Ectodermal cell (in vitro differentiated cells): Measurements from ENCODE around the gene CC2D1A.
A peak's percentile ranks its signal among the peaks of the same experiment; 100 is the strongest.

Experiments used
- H3K27ac ChIP-seq: 2 replicates; pipeline ENCODE4 v1.7.0; 2013; ENCODE audit warnings: mild to moderate bottlenecking, low read depth, low read length; ENCODE audit not compliant: insufficient read depth, poor library complexity, severe bottlenecking
- H3K27me3 ChIP-seq: 2 replicates; pipeline ENCODE4 v1.7.0; 2013; ENCODE audit warnings: mild to moderate bottlenecking, low read length; ENCODE audit not compliant: insufficient read depth, control insufficient read depth, poor library complexity, severe bottlenecking
- H3K36me3 ChIP-seq: one replicate; pipeline ENCODE4 v1.7.0; 2013; ENCODE audit warnings: low read length; ENCODE audit not compliant: control insufficient read depth, insufficient read depth
- H3K4me1 ChIP-seq: one replicate; pipeline ENCODE4 v1.7.0; 2013; ENCODE audit warnings: low read length; ENCODE audit not compliant: control insufficient read depth, insufficient read depth
- H3K4me3 ChIP-seq: 2 replicates; pipeline ENCODE4 v1.7.0; 2013; ENCODE audit warnings: low read depth, low read length, control low read depth; ENCODE audit not compliant: insufficient read depth
- H3K9me3 ChIP-seq: 2 replicates; pipeline ENCODE4 v1.7.0; 2013; ENCODE audit warnings: mild to moderate bottlenecking, low read length, moderate library complexity; ENCODE audit not compliant: control insufficient read depth
- WGBS, 2 experiments: methylation state at CpG; one replicate each; pipeline ENCODE4 v1.1.7; 2013; ENCODE audit warnings: missing lambda C conversion rate in 2 of 2; 5-methylcytosine and 5-hydroxymethylcytosine counted together

CC2D1A gene

DNA sequence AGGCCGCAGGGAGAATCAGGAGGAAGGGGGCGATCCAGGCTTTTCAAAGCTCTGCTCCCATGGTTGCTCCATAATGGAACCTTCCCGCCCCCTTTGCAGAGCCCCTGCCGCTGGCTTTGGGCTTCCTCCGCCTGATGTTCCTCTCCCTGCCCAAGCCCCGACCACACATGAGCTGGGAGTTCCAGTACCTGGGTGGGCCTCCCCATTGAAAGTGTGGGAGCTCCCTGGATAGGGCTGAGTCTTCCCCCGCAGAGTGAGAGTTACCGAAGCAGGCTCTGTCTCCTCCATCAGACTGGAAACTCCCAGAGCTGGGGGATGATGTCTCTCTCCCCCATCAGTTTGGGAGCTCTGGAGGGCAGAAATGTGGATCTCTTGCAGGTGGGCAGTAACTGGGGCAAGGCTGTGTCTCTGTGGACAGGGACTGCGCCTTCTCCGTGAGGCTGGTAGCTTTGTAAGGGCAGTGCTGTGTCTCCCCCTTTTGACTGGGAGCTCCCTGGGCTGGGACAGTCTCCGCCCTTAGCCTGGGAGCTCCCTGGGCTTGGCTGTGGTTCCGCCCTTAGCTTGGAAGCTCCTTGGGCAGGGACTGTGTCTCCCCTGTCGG is 47.0 kb downstream of the CC2D1A start:
- H3K27me3 ChIP-seq, result no peaks in the 10 kb centered on the region
- no peaks in the 10 kb centered on the region for H3K9me3 ChIP-seq
- H3K27ac ChIP-seq, result peak overlapping the region; percentile 17
- WGBS, 2 experiments, result 11 to 13% methylated on average over 13 of the region's 13 CpGs
- peaks cover 29% of the 10 kb centered on the region for H3K36me3 ChIP-seq
- peak overlapping the region; percentile 55 for H3K4me3 ChIP-seq
- H3K4me1 ChIP-seq, result peaks cover 4% of the 10 kb centered on the region

DNA sequence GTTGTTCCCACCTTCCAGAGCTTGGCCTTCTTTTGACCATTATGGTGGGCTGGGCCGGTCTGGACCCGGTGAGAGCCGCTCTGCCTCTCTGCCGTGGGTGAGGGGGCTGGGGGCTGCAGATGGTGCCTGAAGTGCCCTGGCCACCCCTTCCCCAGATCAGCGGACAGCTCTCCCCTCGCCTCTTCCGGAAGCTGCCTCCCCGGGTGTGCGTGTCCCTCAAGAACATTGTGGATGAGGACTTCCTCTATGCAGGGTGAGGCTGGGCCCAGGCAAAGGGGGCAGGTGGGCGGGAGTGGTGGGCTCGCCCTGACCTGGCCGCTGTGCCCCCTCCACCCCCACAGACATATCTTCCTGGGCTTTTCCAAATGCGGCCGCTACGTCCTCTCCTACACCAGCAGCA is 48.2 kb downstream of the CC2D1A start:
- peaks cover 4% of the 10 kb centered on the region for H3K4me1 ChIP-seq
- H3K4me3 ChIP-seq, result no peak overlapping the region
- peaks cover 39% of the 10 kb centered on the region for H3K36me3 ChIP-seq
- WGBS, 2 experiments, result 91 to 93% methylated on average over 15 of the region's 15 CpGs
- no peaks in the 10 kb centered on the region for H3K9me3 ChIP-seq
- H3K27me3 ChIP-seq, result no peaks in the 10 kb centered on the region
- H3K27ac ChIP-seq, result no peak overlapping the region

DNA sequence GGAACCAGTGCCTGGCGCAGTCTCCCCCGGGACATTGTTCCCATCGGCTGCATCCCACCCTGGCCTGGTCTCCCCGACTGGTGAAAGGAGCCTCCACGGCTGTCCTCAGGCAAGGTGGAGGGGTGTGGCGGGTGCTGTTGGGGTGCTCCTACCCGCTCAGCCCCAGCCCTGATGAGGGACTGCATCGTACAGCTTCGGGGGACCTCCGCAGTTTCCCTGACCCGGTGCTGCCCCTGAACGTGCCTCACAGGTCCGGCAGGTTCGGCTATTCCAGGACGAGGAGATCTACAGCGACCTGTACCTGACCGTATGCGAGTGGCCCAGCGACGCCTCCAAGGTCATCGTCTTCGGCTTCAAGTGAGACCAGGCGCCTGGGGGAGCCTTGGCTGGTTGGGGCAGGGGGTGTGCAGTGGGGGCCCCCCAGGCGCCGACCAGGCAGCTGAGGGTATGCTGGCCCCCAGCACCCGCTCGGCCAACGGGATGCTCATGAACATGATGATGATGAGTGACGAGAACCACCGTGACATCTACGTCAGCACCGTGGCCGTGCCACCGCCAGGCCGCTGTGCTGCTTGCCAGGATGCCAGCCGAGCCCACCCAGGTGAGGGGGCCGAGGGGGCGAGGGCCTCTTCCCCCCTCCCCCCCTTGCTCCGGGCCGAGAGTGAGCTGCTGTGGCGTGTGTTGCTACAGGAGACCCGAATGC is 49.8 kb downstream of the CC2D1A start:
- 95 to 96% methylated on average over 42 of the region's 42 CpGs for WGBS, 2 experiments
- H3K4me1 ChIP-seq, result peaks cover 4% of the 10 kb centered on the region
- no peaks in the 10 kb centered on the region for H3K9me3 ChIP-seq
- peaks cover 48% of the 10 kb centered on the region for H3K36me3 ChIP-seq
- H3K4me3 ChIP-seq, result no peak overlapping the region
- H3K27me3 ChIP-seq, result no peaks in the 10 kb centered on the region
- no peak overlapping the region for H3K27ac ChIP-seq

DNA sequence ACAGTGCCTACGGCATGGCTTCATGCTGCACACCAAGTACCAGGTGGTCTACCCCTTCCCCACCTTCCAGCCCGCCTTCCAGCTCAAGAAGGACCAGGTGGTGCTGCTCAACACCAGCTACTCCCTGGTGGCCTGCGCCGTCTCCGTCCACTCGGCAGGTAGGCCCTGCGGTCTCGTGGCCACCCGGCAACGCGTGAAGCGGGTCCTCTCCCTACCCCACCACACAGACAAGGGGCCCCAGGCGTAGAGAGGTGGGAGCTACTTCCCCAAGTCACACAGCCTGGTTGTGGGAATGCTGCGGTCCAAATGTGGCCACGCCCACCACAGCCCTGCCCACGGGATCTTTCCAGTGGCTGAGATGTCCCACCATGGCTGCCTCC is 50.4 kb downstream of the CC2D1A start:
- WGBS, 2 experiments, result 96% methylated on average over 16 of the region's 16 CpGs
- Histone ChIP-seq H3K4me1 (peaks cover 4% of the 10 kb centered on the region), H3K4me3 (no peak overlapping the region), H3K36me3 (peaks cover 49% of the 10 kb centered on the region), H3K9me3 (no peaks in the 10 kb centered on the region), H3K27ac (no peak overlapping the region), H3K27me3 (no peaks in the 10 kb centered on the region)

DNA sequence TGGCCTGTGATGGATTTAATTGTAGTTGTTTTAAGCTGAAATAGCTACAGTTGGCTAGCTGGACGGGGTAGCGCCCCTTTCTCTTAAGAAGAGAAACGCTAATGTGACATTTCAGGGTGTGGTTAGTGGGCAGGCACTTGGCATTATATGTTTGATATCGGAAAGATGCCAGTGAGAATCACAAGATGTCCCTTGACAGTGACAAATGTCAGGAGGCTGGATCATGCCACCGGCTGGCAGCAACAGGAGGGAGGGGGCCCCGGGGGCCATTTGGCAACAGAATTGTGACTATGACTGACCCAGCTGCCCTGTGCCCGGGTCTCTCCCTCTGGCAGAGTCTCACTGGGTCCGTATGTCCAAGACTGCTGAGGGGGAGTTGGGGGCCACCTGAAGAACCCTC is 51.0 kb downstream of the CC2D1A start:
- Histone ChIP-seq H3K4me1 (peaks cover 9% of the 10 kb centered on the region), H3K36me3 (peaks cover 49% of the 10 kb centered on the region), H3K4me3 (no peak overlapping the region), H3K27me3 (no peaks in the 10 kb centered on the region), H3K27ac (no peak overlapping the region), H3K9me3 (no peaks in the 10 kb centered on the region)
- WGBS, 2 experiments, result 93 to 94% methylated on average over 8 of the region's 8 CpGs

DNA sequence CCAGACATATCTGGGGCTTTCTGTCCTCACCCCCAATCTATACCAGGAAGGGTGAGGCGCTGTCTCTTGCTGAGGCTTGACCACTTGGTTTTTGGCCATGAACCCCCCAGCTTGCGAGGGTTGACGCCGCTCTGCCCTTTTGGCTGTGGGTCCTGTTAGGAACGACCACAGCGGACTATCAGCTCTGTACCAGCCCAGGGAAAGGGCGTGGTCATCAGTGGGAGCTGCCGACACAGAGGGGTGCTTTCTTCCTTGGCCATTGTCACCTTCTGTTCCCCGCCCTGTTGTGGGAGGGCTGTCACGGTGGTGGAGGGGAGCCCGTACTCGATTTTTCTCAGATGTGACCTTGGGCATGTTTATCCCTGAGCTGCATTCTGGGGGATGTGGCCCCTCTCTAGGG is 52.0 kb downstream of the CC2D1A start:
- WGBS, 2 experiments, result 88% methylated on average over 12 of the region's 12 CpGs
- Histone ChIP-seq H3K4me1 (peaks cover 13% of the 10 kb centered on the region), H3K4me3 (no peak overlapping the region), H3K36me3 (peaks cover 49% of the 10 kb centered on the region), H3K27me3 (no peaks in the 10 kb centered on the region), H3K27ac (no peak overlapping the region), H3K9me3 (no peaks in the 10 kb centered on the region)

DNA sequence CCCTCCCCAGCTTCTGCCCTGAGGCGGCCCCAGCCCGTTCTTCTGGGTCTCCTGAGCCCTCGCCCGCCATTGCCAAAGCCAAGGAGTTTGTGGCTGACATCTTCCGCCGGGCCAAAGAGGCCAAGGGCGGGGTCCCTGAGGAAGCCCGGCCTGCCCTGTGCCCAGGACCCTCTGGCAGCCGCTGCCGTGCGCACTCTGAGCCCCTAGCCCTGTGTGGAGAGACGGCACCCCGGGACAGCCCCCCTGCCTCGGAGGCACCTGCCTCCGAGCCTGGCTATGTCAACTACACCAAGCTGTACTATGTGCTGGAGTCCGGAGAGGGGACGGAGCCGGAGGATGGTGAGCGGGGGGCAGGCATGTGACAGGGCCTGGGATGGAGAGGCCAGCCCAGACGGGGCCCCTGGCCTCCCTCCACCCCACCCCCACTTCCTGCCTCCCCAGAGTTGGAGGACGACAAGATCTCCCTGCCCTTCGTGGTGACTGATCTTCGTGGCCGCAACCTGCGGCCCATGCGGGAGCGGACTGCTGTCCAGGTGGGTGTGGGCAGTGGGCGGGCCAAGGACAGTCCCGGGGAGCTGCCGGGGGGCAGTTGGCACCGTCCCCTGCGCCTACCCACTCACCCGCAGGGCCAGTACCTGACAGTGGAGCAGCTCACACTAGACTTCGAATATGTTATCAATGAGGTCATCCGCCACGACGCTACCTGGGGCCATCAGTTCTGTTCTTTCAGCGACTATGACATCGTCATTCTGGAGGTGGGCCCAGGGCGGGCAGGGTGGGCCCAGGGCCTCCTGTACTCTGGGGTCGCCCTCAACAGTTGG is 53.4 kb downstream of the CC2D1A start:
- no peak overlapping the region for H3K27ac ChIP-seq
- peaks cover 9% of the 10 kb centered on the region for H3K4me1 ChIP-seq
- 95 to 97% methylated on average over 41 of the region's 41 CpGs for WGBS, 2 experiments
- no peaks in the 10 kb centered on the region for H3K9me3 ChIP-seq
- H3K27me3 ChIP-seq, result no peaks in the 10 kb centered on the region
- H3K4me3 ChIP-seq, result no peak overlapping the region
- H3K36me3 ChIP-seq, result peaks cover 47% of the 10 kb centered on the region

DNA sequence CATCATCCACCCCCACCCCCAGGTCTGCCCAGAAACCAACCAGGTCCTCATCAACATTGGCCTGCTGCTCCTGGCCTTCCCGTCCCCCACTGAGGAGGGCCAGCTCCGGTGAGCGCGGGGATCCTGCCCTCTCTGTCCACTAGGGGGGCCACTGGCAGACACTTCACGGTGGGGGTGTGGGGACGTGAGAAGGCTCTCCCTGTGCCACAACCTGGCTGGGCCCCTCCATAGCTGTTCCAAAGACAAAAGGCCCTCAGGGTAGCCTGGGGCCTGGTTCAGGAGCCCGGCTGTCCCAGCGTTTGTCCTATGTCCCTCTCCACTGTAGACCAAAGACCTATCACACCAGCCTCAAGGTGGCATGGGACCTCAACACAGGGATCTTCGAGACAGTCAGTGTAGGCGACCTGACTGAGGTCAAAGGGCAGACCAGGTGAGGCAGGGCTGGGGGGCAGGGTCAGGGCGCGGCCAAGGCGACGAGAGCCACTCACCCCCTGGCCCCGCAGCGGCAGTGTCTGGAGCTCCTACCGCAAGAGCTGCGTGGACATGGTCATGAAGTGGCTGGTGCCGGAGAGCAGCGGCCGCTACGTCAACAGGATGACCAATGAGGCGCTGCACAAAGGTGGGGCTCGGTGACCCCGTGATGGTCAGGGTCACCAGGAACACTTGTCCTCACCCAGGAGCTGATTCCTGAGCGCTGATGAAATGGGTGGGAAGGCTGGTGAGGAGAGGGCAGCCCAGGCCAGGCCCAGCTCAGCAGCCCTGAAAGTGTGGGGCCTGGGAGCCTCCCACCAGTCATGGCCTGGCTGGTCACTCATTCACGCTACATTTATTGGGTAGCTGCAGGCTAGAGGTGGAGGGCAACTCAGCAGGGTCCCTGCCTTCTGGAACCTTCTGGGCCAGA is 54.2 kb downstream of the CC2D1A start:
- no peak overlapping the region for H3K4me3 ChIP-seq
- WGBS, 2 experiments, result 91 to 93% methylated on average over 27 of the region's 27 CpGs
- no peaks in the 10 kb centered on the region for H3K9me3 ChIP-seq
- H3K27ac ChIP-seq, result no peak overlapping the region
- no peaks in the 10 kb centered on the region for H3K27me3 ChIP-seq
- H3K36me3 ChIP-seq, result peaks cover 39% of the 10 kb centered on the region
- peaks cover 9% of the 10 kb centered on the region for H3K4me1 ChIP-seq

DNA sequence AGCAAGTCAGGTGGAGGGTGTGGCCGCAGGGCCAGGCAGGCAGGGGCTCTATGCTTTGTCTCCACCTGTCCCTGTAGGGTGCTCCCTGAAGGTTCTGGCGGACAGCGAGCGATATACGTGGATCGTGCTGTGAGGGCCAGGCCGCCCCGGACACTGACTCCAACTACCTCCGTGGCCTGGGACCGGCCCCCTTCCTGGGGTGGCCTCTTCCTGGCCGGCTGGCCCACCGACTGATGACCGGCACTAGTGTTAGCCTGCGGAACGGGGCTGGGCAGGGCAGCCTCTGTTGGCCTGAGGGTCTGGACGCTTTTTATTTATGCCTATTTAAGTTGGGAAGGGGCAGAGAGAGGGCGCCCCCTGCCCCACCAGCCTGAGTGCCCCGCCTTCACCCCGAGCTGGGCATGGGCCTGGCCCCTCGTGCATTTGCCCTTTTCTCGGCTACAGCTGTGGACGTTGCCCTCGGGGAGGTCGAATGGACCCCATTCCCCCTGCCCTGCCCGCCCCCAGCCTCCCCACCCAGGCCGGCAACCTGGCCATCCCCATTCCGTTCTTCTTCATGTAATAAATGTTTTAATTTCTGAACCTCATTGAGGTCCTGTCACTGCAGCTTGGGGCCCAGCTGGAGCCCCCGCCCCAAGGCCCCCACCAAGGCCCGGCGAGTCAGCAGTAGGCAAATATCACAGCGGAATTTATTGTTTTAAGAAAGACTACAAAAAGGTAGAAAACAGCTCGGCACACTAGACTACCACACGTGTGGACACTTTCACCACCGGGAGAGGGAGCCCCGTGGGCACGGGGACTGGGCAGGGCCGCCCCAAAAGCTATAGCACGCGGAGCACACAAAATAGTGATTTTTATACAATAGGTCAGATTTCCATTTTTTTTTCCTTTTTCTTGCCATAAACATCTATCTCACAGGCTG is 55.1 kb downstream of the CC2D1A start:
- peaks cover 9% of the 10 kb centered on the region for H3K4me1 ChIP-seq

More for the DNA sequence above, 55.1 kb downstream of the CC2D1A start:
- WGBS, 2 experiments, result 94% methylated on average over 36 to 39 of the region's 39 CpGs
- H3K27ac ChIP-seq, result no peak overlapping the region
- no peak overlapping the region for H3K4me3 ChIP-seq
- peaks cover 33% of the 10 kb centered on the region for H3K36me3 ChIP-seq
- no peaks in the 10 kb centered on the region for H3K9me3 ChIP-seq
- no peaks in the 10 kb centered on the region for H3K27me3 ChIP-seq
